ENCODE data around the gene ZNF493. TPM values are rescaled to one million over a fixed set of nuclear protein-coding genes. Genes with fewer than 3 reads are reported as not detected.

The ZNF493 gene
- polyA plus RNA-seq (ENCODE audit: insufficient read length in 3 of 3): 10 to 100 TPM; 21.1 to 31.0 (median 23.0) TPM
- long read RNA-seq, donor 1, full-length matches to known transcripts: 3 of 3 reads
- long read RNA-seq, donor 1, partial matches to known transcripts: 0 of 3 reads
- long read RNA-seq, donor 1, other reads (novel, unspliced or antisense): 0 of 3 reads
- long read RNA-seq, donor 2, full-length matches to known transcripts: 3 of 3 reads
- long read RNA-seq, donor 2, partial matches to known transcripts: 0 of 3 reads
- long read RNA-seq, donor 2, other reads (novel, unspliced or antisense): 0 of 3 reads
- long read RNA-seq, donor 3, full-length matches to known transcripts: 5 of 5 reads
- long read RNA-seq, donor 3, partial matches to known transcripts: 0 of 5 reads
- long read RNA-seq, donor 3, other reads (novel, unspliced or antisense): 0 of 5 reads
- long read RNA-seq, donor 4, partial matches to known transcripts: 0 of 7 reads
- long read RNA-seq, donor 4, other reads (novel, unspliced or antisense): 0 of 7 reads
- long read RNA-seq, donor 5, full-length matches to known transcripts: 10 of 10 reads
- long read RNA-seq, donor 5, partial matches to known transcripts: 0 of 10 reads
- long read RNA-seq, donor 5, other reads (novel, unspliced or antisense): 0 of 10 reads
- long read RNA-seq, donor 6, full-length matches to known transcripts: 8 of 8 reads
- long read RNA-seq, donor 6, partial matches to known transcripts: 0 of 8 reads
- long read RNA-seq, donor 6, other reads (novel, unspliced or antisense): 0 of 8 reads
- long read RNA-seq, donor 7, partial matches to known transcripts: 0 of 5 reads
- long read RNA-seq, donor 7, other reads (novel, unspliced or antisense): 0 of 5 reads
- long read RNA-seq, donor 8, full-length matches to known transcripts: 16 of 16 reads
- long read RNA-seq, donor 8, partial matches to known transcripts: 0 of 16 reads
- long read RNA-seq, donor 8, other reads (novel, unspliced or antisense): 0 of 16 reads
- long read RNA-seq, donor 9, full-length matches to known transcripts: 8 of 8 reads
- long read RNA-seq, donor 9, partial matches to known transcripts: 0 of 8 reads
- long read RNA-seq, donor 9, other reads (novel, unspliced or antisense): 0 of 8 reads
- long read RNA-seq, donor 10, partial matches to known transcripts: 12 of 13 reads
- long read RNA-seq, donor 10, other reads (novel, unspliced or antisense): 0 of 13 reads
- long read RNA-seq, donor 11, full-length matches to known transcripts: 3 of 3 reads
- long read RNA-seq, donor 11, partial matches to known transcripts: 0 of 3 reads
- long read RNA-seq, donor 11, other reads (novel, unspliced or antisense): 0 of 3 reads
- long read RNA-seq, donor 12: 0 reads
- long read RNA-seq, donor 13, full-length matches to known transcripts: 12 of 12 reads
- long read RNA-seq, donor 13, partial matches to known transcripts: 0 of 12 reads
- long read RNA-seq, donor 13, other reads (novel, unspliced or antisense): 0 of 12 reads
- long read RNA-seq, donor 14, full-length matches to known transcripts: 4 of 4 reads
- long read RNA-seq, donor 14, partial matches to known transcripts: 0 of 4 reads
- long read RNA-seq, donor 14, other reads (novel, unspliced or antisense): 0 of 4 reads
- long read RNA-seq, donor 15, full-length matches to known transcripts: 1 of 1 reads
- long read RNA-seq, donor 15, partial matches to known transcripts: 0 of 1 reads
- long read RNA-seq, donor 15, other reads (novel, unspliced or antisense): 0 of 1 reads
- long read RNA-seq, donor 16, full-length matches to known transcripts: 10 of 19 reads
- long read RNA-seq, donor 16, partial matches to known transcripts: 9 of 19 reads
- long read RNA-seq, donor 16, other reads (novel, unspliced or antisense): 0 of 19 reads

DNA sequence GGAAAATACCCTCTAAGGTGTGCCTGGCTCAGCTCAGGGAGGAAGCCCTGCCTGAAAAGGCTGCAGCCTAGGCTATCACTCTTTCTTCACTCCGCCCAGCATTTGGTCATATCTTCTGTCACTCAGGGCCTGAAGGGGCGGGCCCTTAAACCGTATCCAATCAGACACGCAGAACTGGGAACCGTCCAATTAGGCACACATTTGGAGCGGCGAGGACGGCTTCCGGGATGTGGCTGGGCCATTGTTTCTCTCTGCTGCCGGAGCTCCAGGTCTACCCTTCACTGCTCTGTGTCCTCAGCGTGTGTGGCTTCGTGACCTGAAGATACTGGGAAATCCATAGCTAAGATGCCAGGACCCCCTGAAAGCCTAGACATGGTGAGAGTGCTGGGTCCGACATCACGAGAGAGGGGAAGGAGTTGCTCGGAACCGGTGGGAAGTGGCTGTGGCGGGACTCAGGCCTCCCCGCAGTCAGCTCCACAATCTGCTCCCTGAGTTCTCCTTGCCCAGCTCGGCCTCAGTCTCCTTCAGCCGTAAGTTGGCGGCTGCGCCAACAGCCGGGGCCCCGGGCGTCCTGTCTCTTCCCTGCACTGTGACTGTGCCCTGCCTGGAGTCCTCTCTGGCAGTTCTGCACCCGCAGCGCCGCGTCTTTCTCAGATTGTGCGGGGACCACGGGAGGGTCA is at the start of gene ZNF493:
TSS of gene ZNF493 (plus strand) at position 241 of the 680 bp plus-strand sequence. CDS start at position 346, 105 bp downstream.
- DNase-seq (ENCODE audit: extremely low read depth in 1 of 11, low read depth in 9 of 11, low spot score in 4 of 11): peak; percentile 87 to 97 (median 93)

DNA sequence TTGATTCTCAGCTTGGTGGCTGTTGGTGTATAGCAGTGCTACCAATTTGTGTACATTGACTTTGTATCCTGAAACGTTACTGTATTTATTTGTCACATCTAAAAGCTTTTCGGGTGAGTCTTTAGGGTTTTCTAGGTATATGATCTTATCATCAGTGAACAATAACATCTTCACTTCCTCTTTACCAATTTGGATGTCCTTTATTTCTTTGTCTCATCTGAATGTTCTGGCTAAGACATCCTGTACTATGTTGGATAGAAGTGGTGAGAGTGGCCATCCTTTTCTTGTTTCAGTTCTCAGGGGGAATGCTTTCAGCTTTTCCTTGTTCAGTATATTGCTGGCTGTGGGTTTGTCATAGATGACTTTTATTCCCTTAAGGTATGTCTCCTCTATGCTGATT is 44.1 kb upstream of the ZNF493 start:
- no peak for DNase-seq (ENCODE audit: extremely low read depth in 1 of 11, low read depth in 9 of 11, low spot score in 4 of 11)

DNA sequence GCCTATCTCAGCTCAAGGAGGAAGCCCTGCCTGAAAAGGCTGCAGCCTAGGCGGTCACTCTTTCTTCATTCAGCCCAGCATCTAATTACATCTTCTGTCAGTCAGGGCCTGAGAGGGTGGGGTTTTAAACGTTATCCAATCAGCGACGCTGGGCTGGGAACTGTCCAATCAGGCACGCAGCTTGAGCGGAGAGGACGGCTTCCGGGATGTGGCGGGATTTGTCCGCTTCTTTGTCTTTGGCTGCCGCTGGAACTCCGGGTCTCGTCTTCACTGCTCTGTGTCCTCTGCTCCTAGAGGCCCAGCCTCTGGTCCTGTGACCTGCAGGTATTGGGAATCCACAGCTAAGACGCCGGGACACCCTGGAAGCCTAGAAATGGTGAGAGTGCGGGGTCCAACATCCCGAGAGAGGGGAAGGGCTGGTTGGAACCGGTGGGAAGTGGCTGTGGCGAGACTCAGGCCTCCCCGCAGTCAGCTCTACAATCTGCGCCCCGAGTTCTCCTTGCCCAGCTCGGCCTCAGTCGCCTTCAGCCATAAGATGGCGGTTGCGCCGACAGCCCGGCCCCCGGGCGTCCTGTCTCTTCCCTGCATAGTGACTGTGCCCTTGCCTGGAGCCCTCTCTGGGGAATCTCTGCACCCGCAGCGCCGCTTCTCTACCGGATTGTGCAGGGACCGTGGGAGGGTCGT is 38.0 kb upstream of the ZNF493 start, which contains the start of gene ZNF738:
TSS of gene ZNF738 (plus strand) at position 233 of the 684 bp plus-strand sequence. CDS start at position 374, 141 bp downstream.
- peak; percentile 89 to 97 (median 94) for DNase-seq (ENCODE audit: extremely low read depth in 1 of 11, low read depth in 9 of 11, low spot score in 4 of 11)

DNA sequence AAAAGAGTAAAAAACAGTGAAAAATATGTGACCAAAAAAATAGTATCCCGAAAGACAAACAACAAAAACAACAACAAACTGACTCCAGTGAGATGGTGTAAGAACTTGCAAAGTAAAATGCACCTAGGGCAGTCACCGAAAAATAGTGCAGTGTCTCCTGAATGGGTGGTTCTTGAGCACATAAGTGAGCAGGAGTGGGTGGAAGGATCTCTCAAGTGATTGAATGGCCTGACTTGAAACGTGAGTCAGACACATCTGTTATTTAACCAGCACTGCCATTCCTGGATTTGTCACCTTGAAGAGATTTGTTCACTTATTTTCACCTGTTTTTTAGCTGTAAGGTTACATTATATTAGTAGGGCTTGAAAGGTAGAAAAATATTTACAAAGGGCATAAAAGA is 34.6 kb upstream of the ZNF493 start:
- DNase-seq (ENCODE audit: extremely low read depth in 1 of 11, low read depth in 9 of 11, low spot score in 4 of 11): no peak

DNA sequence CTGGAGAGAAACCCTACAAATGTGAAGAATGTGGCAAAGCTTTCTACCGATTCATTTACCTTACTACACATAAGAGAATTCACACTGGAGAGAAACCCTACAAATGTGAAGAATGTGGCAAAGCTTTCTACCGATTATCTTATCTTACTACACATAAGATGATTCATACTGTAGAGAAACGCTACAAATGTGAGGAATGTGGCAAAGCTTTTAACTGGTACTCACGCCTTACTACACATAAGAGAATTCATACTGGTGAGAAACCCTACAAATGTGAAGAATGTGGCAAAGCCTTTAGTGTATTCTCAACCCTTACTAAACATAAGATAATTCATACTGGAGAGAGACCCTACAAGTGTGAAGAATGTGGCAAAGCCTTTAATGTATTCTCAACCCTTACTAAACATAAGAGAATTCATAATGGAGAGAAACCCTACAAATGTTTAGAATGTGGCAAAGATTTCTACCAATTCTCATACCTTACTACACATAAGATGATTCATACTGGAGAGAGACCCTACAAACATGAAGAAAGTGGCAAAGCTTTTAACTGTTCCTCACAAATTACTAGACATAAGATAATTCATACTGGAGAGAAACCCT is 12.9 kb upstream of the ZNF493 start:
- no peak for DNase-seq (ENCODE audit: extremely low read depth in 1 of 11, low read depth in 9 of 11, low spot score in 4 of 11)

DNA sequence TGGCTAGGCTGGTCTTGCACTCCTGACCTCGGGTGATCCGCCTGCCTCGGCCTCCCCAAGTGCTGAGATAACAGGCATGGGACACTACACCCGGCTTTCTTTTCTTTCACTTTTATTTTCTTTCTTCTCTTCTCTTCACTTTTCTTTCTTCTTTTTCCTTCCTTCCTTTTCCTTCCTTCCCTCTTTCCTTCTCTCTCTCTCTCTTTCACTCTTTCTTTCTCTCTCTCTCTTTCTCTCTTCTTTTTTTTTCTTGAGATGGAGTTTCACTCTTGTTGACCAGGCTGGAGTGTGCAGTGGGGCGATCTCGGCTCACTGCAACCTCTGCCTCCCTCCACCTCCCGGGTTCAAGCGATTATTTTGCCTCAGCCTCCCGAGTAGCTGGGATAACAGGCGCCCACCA is 812 bp upstream of the ZNF493 start:
- no peak for DNase-seq (ENCODE audit: extremely low read depth in 1 of 11, low read depth in 9 of 11, low spot score in 4 of 11)

DNA sequence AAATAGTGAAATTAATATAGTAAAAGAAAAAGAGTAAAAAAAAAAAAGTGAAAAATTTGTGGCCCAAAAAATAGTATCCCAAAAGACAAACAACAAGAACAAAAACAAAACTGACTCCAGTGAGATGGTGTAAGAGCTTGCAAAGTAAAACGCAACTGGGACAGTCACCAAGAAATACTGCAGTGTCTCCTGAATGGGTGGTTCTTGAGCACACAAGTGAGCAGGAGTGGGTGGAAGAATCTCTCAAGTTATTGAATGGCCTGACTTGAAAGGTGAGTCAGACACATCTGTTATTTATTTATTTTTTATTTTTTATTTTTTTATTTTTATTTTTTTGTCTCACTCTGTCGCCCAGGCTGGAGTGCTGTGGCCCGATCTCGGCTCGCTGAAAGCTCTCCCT is 1.9 kb downstream of the ZNF493 start:
- no peak for DNase-seq (ENCODE audit: extremely low read depth in 1 of 11, low read depth in 9 of 11, low spot score in 4 of 11)

DNA sequence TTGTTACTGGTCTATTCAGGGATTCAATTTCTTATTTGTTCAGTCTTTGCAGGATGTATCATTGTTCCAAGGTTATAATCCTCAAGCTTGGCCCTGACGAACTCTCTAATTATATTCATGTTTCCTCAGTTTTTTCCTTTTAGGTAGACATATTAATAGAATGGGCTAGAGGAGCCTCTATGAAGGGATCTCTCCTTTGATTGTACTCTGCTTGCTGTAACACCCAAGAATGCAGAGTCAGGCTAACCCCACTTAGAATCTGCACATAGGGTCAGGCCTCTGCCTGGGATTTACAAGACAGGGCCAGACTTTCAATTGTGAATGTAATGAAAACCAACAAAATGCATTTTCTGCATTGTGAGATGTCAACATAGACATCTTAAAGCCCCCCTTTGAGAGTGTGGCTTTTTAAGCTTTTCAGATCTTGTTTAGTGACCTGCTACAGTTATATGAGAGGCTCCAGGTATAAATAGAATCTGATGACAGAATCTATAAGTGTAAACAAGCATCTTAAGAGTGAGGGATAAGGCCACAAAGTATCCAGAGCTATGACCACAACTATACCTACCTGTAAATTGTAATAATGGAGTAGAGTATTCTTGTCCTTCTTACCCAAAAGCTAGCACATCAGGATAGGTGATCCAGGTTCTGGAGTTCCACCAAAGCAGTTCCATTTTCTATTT is 5.5 kb downstream of the ZNF493 start:
- no peak for DNase-seq (ENCODE audit: extremely low read depth in 1 of 11, low read depth in 9 of 11, low spot score in 4 of 11)

DNA sequence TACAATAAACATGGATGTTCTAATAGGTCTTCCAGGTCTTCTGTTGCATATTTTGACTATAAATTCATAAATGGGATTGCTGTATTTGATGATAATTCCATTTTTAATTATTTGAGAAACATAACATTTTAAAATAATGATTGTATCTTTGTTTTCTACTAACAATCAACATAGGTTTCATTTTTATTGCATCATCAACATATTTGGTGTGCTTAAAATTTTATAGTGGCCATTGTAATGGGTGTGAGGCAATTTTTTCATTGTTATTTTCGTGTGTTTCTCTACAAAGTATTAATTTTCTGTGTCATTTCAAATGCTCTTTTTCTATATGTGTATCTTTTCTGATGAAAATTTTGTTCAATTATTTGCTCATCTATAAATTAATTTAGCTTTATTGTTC is 13.2 kb downstream of the ZNF493 start:
- no peak for DNase-seq (ENCODE audit: extremely low read depth in 1 of 11, low read depth in 9 of 11, low spot score in 4 of 11)

DNA sequence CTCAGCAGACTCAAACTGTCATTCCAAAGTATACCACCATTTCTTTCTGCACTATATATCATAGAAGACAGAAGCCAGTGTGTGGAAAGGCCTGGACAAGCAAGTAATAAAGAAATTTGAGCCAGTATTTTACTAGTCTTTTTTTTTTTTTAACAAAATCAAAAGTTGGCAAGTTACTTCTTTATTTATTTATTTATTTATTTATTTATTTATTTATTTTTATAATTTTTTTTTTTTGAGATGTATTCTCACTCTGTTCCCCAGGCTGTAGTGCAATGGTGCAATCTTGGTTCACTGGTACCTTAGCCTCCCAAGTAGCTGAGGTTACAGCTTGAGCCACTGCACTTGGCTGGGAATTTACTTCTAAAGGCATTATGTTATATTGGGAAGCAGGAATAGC is 25.3 kb downstream of the ZNF493 start:
- DNase-seq (ENCODE audit: extremely low read depth in 1 of 11, low read depth in 9 of 11, low spot score in 4 of 11): no peak

DNA sequence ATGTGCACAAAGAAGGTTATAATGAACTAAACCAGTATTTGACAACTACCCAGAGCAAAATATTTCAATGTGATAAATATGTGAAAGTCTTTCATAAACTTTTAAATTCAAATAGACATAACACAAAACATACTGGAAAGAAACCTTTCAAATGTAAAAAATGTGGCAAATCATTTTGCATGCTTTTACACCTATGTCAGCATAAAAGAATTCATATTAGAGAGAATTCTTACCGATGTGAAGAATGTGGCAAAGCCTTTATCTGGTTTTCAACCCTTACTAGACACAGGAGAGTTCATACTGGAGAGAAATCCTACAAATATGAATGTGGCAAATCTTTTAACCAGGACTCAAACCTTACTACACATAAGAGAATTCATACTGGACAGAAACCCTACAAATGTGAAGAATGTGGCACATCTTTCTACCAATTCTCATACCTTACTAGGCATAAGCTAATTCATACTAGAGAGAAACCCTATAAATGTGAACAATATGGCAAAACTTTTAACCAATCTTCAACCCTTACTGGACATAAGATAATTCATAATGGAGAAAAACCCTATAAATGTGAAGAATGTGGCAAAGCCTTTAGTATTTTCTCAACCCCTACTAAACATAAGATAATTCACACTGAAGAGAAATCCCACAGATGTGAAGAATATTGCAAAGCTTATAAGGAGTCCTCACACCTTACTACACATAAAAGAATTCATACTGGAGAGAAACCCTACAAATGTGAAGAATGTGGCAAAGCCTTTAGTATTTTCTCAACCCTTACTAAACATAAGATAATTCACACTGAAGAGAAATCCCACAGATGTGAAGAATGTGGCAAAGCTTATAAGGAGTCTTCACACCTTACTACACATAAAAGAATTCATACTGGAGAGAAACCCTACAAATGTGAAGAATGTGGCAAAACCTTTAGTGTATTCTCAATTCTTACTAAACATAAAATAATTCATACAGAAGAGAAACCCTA is 26.4 kb downstream of the ZNF493 start:
- no peak for DNase-seq (ENCODE audit: extremely low read depth in 1 of 11, low read depth in 9 of 11, low spot score in 4 of 11)

DNA sequence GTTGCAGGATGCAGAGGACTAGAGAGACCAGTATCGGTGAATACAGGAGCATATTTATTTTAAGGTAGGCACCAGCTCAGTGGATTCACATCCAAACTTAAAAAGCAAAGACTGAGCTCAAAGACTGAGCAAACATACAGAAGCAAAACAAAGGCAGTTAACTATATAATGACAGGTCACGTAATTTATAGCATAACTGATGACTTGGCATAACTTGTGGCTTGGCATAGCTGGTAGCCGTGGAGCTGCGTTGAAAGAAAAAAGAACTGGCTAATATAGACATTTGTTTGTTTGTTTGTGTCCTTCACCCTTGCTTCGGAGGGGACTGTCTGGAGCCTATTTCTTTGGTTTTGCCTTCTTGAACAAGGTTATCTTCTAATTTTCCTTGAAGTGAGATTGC is 33.7 kb downstream of the ZNF493 start:
- no peak for DNase-seq (ENCODE audit: extremely low read depth in 1 of 11, low read depth in 9 of 11, low spot score in 4 of 11)

DNA sequence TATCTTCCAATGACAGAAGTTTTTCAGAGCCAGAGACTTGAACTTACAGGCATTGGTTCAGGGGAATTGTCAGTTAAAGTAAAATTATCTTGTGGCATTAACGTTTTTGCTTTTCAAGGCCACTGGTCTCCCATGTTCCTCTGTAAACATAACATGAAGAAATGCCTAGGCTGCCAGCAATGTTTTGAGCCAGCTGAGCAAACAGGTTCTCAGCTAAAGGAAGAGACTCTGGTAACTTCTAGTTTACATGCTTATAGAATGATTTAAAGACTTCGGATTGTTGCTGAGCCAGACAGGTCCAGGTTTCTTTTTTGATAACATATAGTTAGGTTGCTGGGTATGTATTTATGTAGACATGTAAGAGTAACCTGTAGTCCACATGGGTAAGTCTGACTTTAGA is 35.7 kb downstream of the ZNF493 start:
- no peak for DNase-seq (ENCODE audit: extremely low read depth in 1 of 11, low read depth in 9 of 11, low spot score in 4 of 11)

DNA sequence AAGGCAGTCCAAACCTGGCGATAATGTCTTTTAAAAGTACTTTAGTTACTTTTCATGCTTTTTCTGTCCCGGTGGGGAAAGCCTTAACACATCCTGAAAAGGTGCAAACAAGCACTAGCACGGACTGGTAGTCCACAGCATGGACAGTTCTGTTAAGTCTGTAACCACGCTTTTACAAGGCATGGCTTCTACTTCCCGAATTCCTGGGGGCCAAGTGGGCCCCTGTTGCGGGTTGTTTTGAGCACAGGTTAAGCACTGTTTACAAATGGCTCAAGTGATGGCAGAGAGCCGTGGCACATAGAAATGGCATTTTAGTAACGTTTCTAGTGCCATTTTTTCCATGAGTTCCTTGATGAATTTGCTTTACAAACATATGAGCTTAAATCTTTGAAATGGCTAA is 37.6 kb downstream of the ZNF493 start:
- DNase-seq (ENCODE audit: extremely low read depth in 1 of 11, low read depth in 9 of 11, low spot score in 4 of 11): no peak
